ENCODE results near the gene EPSTI1.
"Not testable (repeated sequence)": the region's sequence is repeated elsewhere in the genome, so short reads cannot be mapped to it uniquely, and the experiment has no call there.

Gene EPSTI1

GRCh38 chr13:42991898-42992763 is at the start of gene EPSTI1:
EPSTI1 (minus strand) TSS chr13:42992241; CDS start chr13:42992165, 76 bp downstream.
- Mint-ChIP-seq H3K4me3 (peak within 1 kb of the TSS; percentile 96), H3K36me3 (ENCODE audit: low read depth) (peaks cover 7% of the 10 kb centered on the region), H3K4me1 (ENCODE audit: low read depth) (peaks cover 38% of the 10 kb centered on the region), H3K27ac (peak within 1 kb of the TSS; percentile 98), H3K9me3 (no peaks in the 10 kb centered on the region), H3K27me3 (no peaks in the 10 kb centered on the region)
- intact Hi-C loops (cut with micrococcal nuclease) = loop anchor here (5.0 kb wide), 1 partner anchor 55 kb away; no protein-coding TSS in a partner anchor

DNA sequence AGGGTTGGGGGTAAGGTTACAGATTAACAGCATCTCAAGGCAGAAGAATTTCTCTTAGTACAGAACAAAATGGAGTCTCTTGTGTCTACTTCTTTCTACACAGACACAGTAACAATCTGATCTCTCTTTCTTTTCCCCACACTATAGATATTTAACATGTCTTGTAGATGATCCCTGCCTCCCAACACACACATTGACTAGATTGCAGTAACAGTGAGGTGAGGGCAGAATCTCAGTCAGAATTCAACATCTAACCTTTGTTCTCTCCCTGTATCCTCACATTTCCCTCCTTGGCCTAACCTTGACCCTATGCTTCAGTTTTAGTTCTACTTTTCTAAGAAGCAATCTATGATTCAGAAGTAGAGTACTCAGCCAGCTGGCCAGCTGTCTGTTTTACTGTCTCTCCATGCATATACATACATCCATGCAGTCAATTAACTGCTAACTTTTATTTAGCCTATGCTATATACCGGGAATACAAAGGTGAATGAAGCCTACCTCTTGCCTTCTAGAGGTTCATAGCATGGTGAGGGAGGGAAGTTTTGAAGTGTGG is 49.4 kb upstream of the EPSTI1 start:
- no peaks in the 10 kb centered on the region for H3K9me3 Mint-ChIP-seq
- peak overlapping the region; percentile 6 for H3K27ac Mint-ChIP-seq
- H3K36me3 Mint-ChIP-seq (ENCODE audit: low read depth) = peaks cover 23% of the 10 kb centered on the region
- peaks cover 76% of the 10 kb centered on the region for H3K4me1 Mint-ChIP-seq (ENCODE audit: low read depth)
- H3K27me3 Mint-ChIP-seq = no peaks in the 10 kb centered on the region
- no peak overlapping the region for H3K4me3 Mint-ChIP-seq
- intact Hi-C loops (cut with micrococcal nuclease) = no loop called here

- H3K9me3 Mint-ChIP-seq; H3K4me3 Mint-ChIP-seq; intact Hi-C loops (cut with micrococcal nuclease); H3K27me3 Mint-ChIP-seq: not testable (repeated sequence)
- Mint-ChIP-seq H3K27ac (peak overlapping the region; percentile 6), H3K4me1 (ENCODE audit: low read depth) (peaks cover 73% of the 10 kb centered on the region), H3K36me3 (ENCODE audit: low read depth) (peaks cover 26% of the 10 kb centered on the region)
These were observed 48.7 kb upstream of the EPSTI1 start for GRCh38 chr13:43040581-43041368.

- intact Hi-C loops (cut with micrococcal nuclease) = no loop called here
- Mint-ChIP-seq H3K9me3 (no peaks in the 10 kb centered on the region), H3K36me3 (ENCODE audit: low read depth) (peaks cover 23% of the 10 kb centered on the region), H3K4me1 (ENCODE audit: low read depth) (peaks cover 71% of the 10 kb centered on the region), H3K27ac (no peak overlapping the region), H3K27me3 (no peaks in the 10 kb centered on the region), H3K4me3 (no peak overlapping the region)
These were observed 47.9 kb upstream of the EPSTI1 start for GRCh38 chr13:43039966-43040365.

- Mint-ChIP-seq H3K4me1 (ENCODE audit: low read depth) (peaks cover 57% of the 10 kb centered on the region), H3K36me3 (ENCODE audit: low read depth) (peaks cover 39% of the 10 kb centered on the region), H3K27ac (no peak overlapping the region)
These were observed 44.6 kb upstream of the EPSTI1 start for GRCh38 chr13:43036351-43037250.

GRCh38 chr13:43033038-43033437 is 41.0 kb upstream of the EPSTI1 start:
- Mint-ChIP-seq H3K27ac (no peak overlapping the region), H3K4me1 (ENCODE audit: low read depth) (peaks cover 41% of the 10 kb centered on the region), H3K36me3 (ENCODE audit: low read depth) (peaks cover 46% of the 10 kb centered on the region), H3K9me3 (peaks cover 7% of the 10 kb centered on the region), H3K4me3 (no peak overlapping the region), H3K27me3 (no peaks in the 10 kb centered on the region)
- intact Hi-C loops (cut with micrococcal nuclease) = no loop called here

More at GRCh38 chr13:43036351-43037250, 44.6 kb upstream of the EPSTI1 start:
- Mint-ChIP-seq H3K4me3 (no peak overlapping the region), H3K9me3 (peaks cover 7% of the 10 kb centered on the region), H3K27me3 (no peaks in the 10 kb centered on the region)
- intact Hi-C loops (cut with micrococcal nuclease) = no loop called here

GRCh38 chr13:43031881-43032280 is 39.8 kb upstream of the EPSTI1 start:
- Mint-ChIP-seq H3K36me3 (ENCODE audit: low read depth) (peaks cover 48% of the 10 kb centered on the region), H3K27ac (no peak overlapping the region), H3K4me1 (ENCODE audit: low read depth) (peaks cover 38% of the 10 kb centered on the region), H3K4me3 (no peak overlapping the region), H3K27me3 (no peaks in the 10 kb centered on the region), H3K9me3 (peaks cover 7% of the 10 kb centered on the region)
- intact Hi-C loops (cut with micrococcal nuclease) = no loop called here

GRCh38 chr13:43030548-43030947 is 38.5 kb upstream of the EPSTI1 start:
- H3K4me1 Mint-ChIP-seq (ENCODE audit: low read depth) = peaks cover 40% of the 10 kb centered on the region
- H3K27ac Mint-ChIP-seq = no peak overlapping the region
- no peak overlapping the region for H3K4me3 Mint-ChIP-seq
- no peaks in the 10 kb centered on the region for H3K27me3 Mint-ChIP-seq
- H3K9me3 Mint-ChIP-seq = peaks cover 7% of the 10 kb centered on the region
- H3K36me3 Mint-ChIP-seq (ENCODE audit: low read depth) = peaks cover 40% of the 10 kb centered on the region
- intact Hi-C loops (cut with micrococcal nuclease) = no loop called here

DNA sequence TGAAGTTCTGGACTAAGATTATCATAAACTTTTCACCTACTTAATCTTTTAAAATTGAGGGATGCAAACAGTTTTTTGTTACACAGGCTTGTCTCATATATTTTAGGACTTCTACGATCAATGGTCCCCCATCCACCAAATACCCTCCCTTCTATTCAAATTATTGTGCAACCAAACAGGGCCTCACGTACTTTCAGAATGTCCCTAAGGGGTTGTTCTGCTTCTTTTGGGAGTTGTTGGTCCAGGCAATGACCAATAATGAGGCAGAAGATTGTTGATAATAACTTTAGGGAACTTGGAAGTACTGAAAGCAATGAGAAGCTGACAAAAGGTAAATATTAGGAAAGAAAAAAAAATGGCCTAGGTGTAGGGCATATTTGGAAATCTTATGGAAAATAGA is 34.2 kb upstream of the EPSTI1 start:
- no peak overlapping the region for H3K4me3 Mint-ChIP-seq
- no peaks in the 10 kb centered on the region for H3K9me3 Mint-ChIP-seq
- H3K36me3 Mint-ChIP-seq (ENCODE audit: low read depth) = peaks cover 28% of the 10 kb centered on the region
- peaks cover 48% of the 10 kb centered on the region for H3K4me1 Mint-ChIP-seq (ENCODE audit: low read depth)
- H3K27ac Mint-ChIP-seq = no peak overlapping the region
- no peaks in the 10 kb centered on the region for H3K27me3 Mint-ChIP-seq
- intact Hi-C loops (cut with micrococcal nuclease) = no loop called here

DNA sequence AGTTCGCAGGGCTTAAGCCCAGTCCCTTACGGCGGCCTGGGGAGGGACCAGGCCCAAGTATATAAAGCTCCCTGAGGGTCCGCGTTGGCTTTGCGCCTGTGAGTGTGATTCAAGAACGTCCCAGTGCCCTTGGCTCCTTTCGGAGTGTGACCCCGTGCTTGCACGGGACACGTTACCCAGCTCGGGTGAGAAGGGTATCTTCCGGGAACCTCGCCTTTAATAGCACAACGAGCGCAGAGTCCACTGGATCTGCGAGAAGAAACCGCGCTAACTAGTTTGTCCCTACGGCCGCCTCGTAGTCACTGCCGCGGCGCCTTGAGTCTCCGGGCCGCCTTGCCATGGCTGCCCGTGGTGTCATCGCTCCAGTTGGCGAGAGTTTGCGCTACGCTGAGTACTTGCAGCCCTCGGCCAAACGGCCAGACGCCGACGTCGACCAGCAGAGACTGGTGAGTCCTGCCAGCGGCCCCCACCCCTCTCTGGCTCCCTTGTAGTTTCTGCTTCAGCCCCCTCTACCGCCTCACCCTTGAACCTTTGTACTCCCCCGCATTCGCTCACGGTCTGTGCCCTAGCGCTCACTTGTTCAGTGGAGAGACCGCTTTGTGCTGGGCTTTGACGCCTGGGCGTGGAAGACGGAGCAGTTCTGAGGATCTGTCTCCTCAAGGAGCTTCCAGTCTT is 31.4 kb upstream of the EPSTI1 start, which contains the start of gene DNAJC15:
Gene DNAJC15 (plus strand): TSS at position 298 of the 675 bp plus-strand sequence. CDS start 41 bp downstream, at position 339.
- no peaks in the 10 kb centered on the region for H3K9me3 Mint-ChIP-seq
- peaks cover 20% of the 10 kb centered on the region for H3K36me3 Mint-ChIP-seq (ENCODE audit: low read depth)
- peaks cover 37% of the 10 kb centered on the region for H3K4me1 Mint-ChIP-seq (ENCODE audit: low read depth)
- no peaks in the 10 kb centered on the region for H3K27me3 Mint-ChIP-seq
- peak within 1 kb of the TSS; percentile 96 for H3K4me3 Mint-ChIP-seq
- peak within 1 kb of the TSS; percentile 98 for H3K27ac Mint-ChIP-seq
- intact Hi-C loops (cut with micrococcal nuclease) = loop anchor here (2.0 kb wide), 2 partner anchors 27 to 53 kb away; no protein-coding TSS in a partner anchor

- Mint-ChIP-seq H3K36me3 (ENCODE audit: low read depth) (peaks cover 14% of the 10 kb centered on the region), H3K4me3 (peak overlapping the region; percentile 96), H3K27ac (peak overlapping the region; percentile 98), H3K4me1 (ENCODE audit: low read depth) (peaks cover 32% of the 10 kb centered on the region), H3K9me3 (no peaks in the 10 kb centered on the region), H3K27me3 (no peaks in the 10 kb centered on the region)
- intact Hi-C loops (cut with micrococcal nuclease) = loop anchor here (2.0 kb wide), 2 partner anchors 28 to 52 kb away; no protein-coding TSS in a partner anchor
These were observed 30.9 kb upstream of the EPSTI1 start for GRCh38 chr13:43022934-43023288.

- no peak overlapping the region for H3K4me3 Mint-ChIP-seq
- intact Hi-C loops (cut with micrococcal nuclease) = loop anchor here (2.0 kb wide), 2 partner anchors 29 to 51 kb away; no protein-coding TSS in a partner anchor
These were observed 30.1 kb upstream of the EPSTI1 start for GRCh38 chr13:43021926-43022670.

More at GRCh38 chr13:43021926-43022670, 30.1 kb upstream of the EPSTI1 start:
- no peaks in the 10 kb centered on the region for H3K9me3 Mint-ChIP-seq
- no peak overlapping the region for H3K27ac Mint-ChIP-seq
- H3K4me1 Mint-ChIP-seq (ENCODE audit: low read depth) = peaks cover 32% of the 10 kb centered on the region
- H3K27me3 Mint-ChIP-seq = no peaks in the 10 kb centered on the region
- peaks cover 9% of the 10 kb centered on the region for H3K36me3 Mint-ChIP-seq (ENCODE audit: low read depth)

Data from dendritic cell treated with granulocyte-macrophage colony-stimulating factor and Interleukin-4, amounts not matched to agents 40 ng/mL and 50 ng/mL, for 4 days (primary cell).